ENCODE data around the gene ARL2.
"Not testable (repeated sequence)": the region's sequence is repeated elsewhere in the genome, so short reads cannot be mapped to it uniquely, and the experiment has no call there.

ARL2 gene

DNA sequence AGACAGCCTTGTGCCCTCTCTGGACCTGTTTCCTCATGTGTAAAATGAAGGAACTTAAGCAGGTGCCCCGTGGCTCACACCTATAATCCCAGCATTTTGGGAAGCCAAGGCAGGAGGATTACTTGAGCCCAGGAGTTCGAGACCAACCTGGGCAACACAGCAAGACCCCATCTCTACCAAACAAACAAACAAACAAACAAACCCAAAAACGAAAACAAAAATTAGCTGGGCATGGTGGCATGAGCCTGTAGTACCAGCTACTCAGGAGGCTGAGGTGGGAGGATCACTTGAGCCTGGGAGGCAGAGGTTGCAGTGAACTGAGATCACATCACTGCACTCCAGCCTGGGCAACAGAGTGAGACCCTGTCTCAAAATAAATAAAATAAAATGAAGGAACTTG, 10.0 kb upstream of the ARL2 start:
- not testable (repeated sequence) for H3K9me3 ChIP-seq (ENCODE audit: control insufficient read depth, low read length); H3K4me3 ChIP-seq (ENCODE audit: insufficient read depth, low read depth, low read length, poor library complexity, severe bottlenecking); H3K27me3 ChIP-seq (replicated peaks; ENCODE audit: control insufficient read depth, insufficient read depth, low read length, poor library complexity, severe bottlenecking); DNase-seq; H3K4me1 ChIP-seq (ENCODE audit: control insufficient read depth, insufficient read depth, low read length, poor library complexity, severe bottlenecking); H3K27ac ChIP-seq (ENCODE audit: insufficient read depth, low read length, poor library complexity, severe bottlenecking); H3K36me3 ChIP-seq (ENCODE audit: control insufficient read depth, insufficient read depth, low read length)

DNA sequence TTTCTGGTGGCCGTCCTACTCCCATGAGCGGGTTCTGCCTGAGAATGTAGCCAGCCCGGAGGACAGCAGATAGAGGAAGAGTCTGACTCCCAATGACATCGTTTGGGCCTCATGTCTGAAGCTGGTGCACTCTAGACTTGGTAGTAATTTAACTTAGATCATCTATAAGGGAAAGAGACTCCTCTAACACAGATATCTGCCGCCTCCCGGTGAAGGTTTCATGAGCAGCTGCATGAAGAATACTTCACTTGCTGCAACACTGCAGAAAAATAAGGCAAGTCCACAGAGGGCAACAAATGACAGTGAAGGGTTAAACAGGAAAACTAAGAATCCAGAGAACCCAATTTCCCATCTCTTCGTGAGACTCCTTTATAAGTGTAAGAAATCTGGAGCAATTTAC, 5.9 kb upstream of the ARL2 start:
- Histone ChIP-seq H3K36me3 (ENCODE audit: control insufficient read depth, insufficient read depth, low read length) (no peaks in the 10 kb centered on the region), H3K27ac (ENCODE audit: insufficient read depth, low read length, poor library complexity, severe bottlenecking) (no peak overlapping the region), H3K27me3 (replicated peaks; ENCODE audit: control insufficient read depth, insufficient read depth, low read length, poor library complexity, severe bottlenecking) (no peaks in the 10 kb centered on the region), H3K4me1 (ENCODE audit: control insufficient read depth, insufficient read depth, low read length, poor library complexity, severe bottlenecking) (no peaks in the 10 kb centered on the region), H3K9me3 (ENCODE audit: control insufficient read depth, low read length) (no peaks in the 10 kb centered on the region), H3K4me3 (ENCODE audit: insufficient read depth, low read depth, low read length, poor library complexity, severe bottlenecking) (no peak overlapping the region)
- DNase-seq = no peak

DNA sequence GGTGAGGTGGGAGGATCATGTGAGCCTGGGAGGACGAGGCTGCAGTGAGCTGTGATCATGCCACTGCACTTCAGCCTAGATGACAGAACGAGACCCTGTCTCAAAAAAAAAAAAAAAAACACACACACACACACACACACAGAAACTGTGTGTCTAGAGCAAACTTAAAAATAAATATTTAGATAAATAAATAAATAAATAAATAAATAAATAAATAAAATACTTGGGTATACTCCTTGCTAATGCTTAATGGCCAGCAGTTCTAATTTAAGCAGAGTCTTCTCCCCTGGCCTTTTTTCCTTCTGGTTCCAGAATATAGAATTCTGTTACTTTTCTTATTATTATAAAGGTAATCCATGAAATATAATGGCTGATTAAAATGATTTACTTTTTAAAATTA, 5.1 kb upstream of the ARL2 start:
- no peaks in the 10 kb centered on the region for H3K4me1 ChIP-seq (ENCODE audit: control insufficient read depth, insufficient read depth, low read length, poor library complexity, severe bottlenecking)
- DNase-seq = no peak
- H3K36me3 ChIP-seq (ENCODE audit: control insufficient read depth, insufficient read depth, low read length) = no peaks in the 10 kb centered on the region
- H3K9me3 ChIP-seq (ENCODE audit: control insufficient read depth, low read length) = no peaks in the 10 kb centered on the region
- H3K27ac ChIP-seq (ENCODE audit: insufficient read depth, low read length, poor library complexity, severe bottlenecking) = no peak overlapping the region
- H3K27me3 ChIP-seq (replicated peaks; ENCODE audit: control insufficient read depth, insufficient read depth, low read length, poor library complexity, severe bottlenecking) = no peaks in the 10 kb centered on the region
- H3K4me3 ChIP-seq (ENCODE audit: insufficient read depth, low read depth, low read length, poor library complexity, severe bottlenecking) = no peak overlapping the region

GRCh38 chr11:65013130-65013887, 651 bp upstream of the ARL2 start:
- DNase-seq = peak; percentile 77 to 85 (median 81)
- no peaks in the 10 kb centered on the region for H3K27me3 ChIP-seq (replicated peaks; ENCODE audit: control insufficient read depth, insufficient read depth, low read length, poor library complexity, severe bottlenecking)
- H3K36me3 ChIP-seq (ENCODE audit: control insufficient read depth, insufficient read depth, low read length) = peaks cover 2% of the 10 kb centered on the region
- H3K4me1 ChIP-seq (ENCODE audit: control insufficient read depth, insufficient read depth, low read length, poor library complexity, severe bottlenecking) = peaks cover 9% of the 10 kb centered on the region
- no peaks in the 10 kb centered on the region for H3K9me3 ChIP-seq (ENCODE audit: control insufficient read depth, low read length)
- H3K27ac ChIP-seq (ENCODE audit: insufficient read depth, low read length, poor library complexity, severe bottlenecking) = peak overlapping the region; percentile 90
- H3K4me3 ChIP-seq (ENCODE audit: insufficient read depth, low read depth, low read length, poor library complexity, severe bottlenecking) = peak overlapping the region; percentile 78

- H3K4me1 ChIP-seq (ENCODE audit: control insufficient read depth, insufficient read depth, low read length, poor library complexity, severe bottlenecking) = peaks cover 9% of the 10 kb centered on the region
- H3K27me3 ChIP-seq (replicated peaks; ENCODE audit: control insufficient read depth, insufficient read depth, low read length, poor library complexity, severe bottlenecking) = no peaks in the 10 kb centered on the region
- peak overlapping the region; percentile 78 for H3K4me3 ChIP-seq (ENCODE audit: insufficient read depth, low read depth, low read length, poor library complexity, severe bottlenecking)
- H3K27ac ChIP-seq (ENCODE audit: insufficient read depth, low read length, poor library complexity, severe bottlenecking) = peak overlapping the region; percentile 90
- DNase-seq = no peak
- H3K9me3 ChIP-seq (ENCODE audit: control insufficient read depth, low read length) = no peaks in the 10 kb centered on the region
- H3K36me3 ChIP-seq (ENCODE audit: control insufficient read depth, insufficient read depth, low read length) = peaks cover 12% of the 10 kb centered on the region
These were observed 817 bp downstream of the ARL2 start for GRCh38 chr11:65014726-65015227.

DNA sequence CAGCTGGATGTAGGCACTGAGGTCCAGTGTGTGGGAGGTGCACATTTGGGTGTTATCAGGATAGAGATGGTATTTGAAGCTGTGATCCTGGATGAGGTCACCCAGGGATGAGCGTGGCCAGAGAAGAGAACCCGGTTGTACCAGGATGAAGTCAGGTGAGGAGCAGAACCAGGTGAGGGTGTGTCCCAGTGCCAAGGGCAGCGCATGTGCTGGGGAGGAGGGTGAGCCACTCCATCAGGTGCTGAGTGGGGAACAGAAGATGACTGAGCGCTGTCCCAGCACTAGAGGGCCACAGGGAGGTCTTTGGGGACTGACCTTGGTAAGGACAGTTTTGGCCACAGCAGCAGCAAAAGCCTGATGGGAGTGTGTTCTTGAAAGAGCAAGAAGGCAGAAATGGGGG, 2.7 kb downstream of the ARL2 start:
- H3K4me3 ChIP-seq (ENCODE audit: insufficient read depth, low read depth, low read length, poor library complexity, severe bottlenecking) = no peak overlapping the region
- H3K4me1 ChIP-seq (ENCODE audit: control insufficient read depth, insufficient read depth, low read length, poor library complexity, severe bottlenecking) = peaks cover 9% of the 10 kb centered on the region
- H3K27me3 ChIP-seq (replicated peaks; ENCODE audit: control insufficient read depth, insufficient read depth, low read length, poor library complexity, severe bottlenecking) = no peaks in the 10 kb centered on the region
- H3K36me3 ChIP-seq (ENCODE audit: control insufficient read depth, insufficient read depth, low read length) = peaks cover 16% of the 10 kb centered on the region
- H3K27ac ChIP-seq (ENCODE audit: insufficient read depth, low read length, poor library complexity, severe bottlenecking) = no peak overlapping the region
- no peaks in the 10 kb centered on the region for H3K9me3 ChIP-seq (ENCODE audit: control insufficient read depth, low read length)
- no peak for DNase-seq

DNA sequence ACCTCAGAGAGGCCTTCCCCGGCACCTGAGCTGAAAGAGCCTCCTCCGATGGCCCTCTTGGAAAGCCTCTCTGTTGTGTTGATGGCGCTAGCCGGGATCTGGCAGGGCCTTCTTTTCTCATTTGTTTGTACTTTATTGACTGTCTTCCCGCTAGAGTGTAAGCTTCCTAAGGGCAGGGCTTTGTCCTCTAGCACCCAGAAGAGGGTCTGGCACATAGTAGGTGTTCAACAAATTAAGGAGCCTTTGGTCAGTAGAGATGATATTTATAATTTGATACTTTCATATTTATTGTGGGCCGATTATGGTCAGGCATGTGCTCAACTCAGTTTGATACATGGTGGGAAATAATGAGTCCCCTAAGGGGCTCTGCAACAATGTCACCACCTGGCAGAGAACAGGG, 4.0 kb downstream of the ARL2 start:
- Histone ChIP-seq H3K9me3 (ENCODE audit: control insufficient read depth, low read length) (no peaks in the 10 kb centered on the region), H3K36me3 (ENCODE audit: control insufficient read depth, insufficient read depth, low read length) (peaks cover 19% of the 10 kb centered on the region), H3K27ac (ENCODE audit: insufficient read depth, low read length, poor library complexity, severe bottlenecking) (no peak overlapping the region), H3K4me1 (ENCODE audit: control insufficient read depth, insufficient read depth, low read length, poor library complexity, severe bottlenecking) (peaks cover 9% of the 10 kb centered on the region), H3K27me3 (replicated peaks; ENCODE audit: control insufficient read depth, insufficient read depth, low read length, poor library complexity, severe bottlenecking) (no peaks in the 10 kb centered on the region), H3K4me3 (ENCODE audit: insufficient read depth, low read depth, low read length, poor library complexity, severe bottlenecking) (no peak overlapping the region)
- no peak for DNase-seq

GRCh38 chr11:65019824-65020223, 5.9 kb downstream of the ARL2 start:
- Histone ChIP-seq H3K36me3 (ENCODE audit: control insufficient read depth, insufficient read depth, low read length) (peaks cover 19% of the 10 kb centered on the region), H3K27ac (ENCODE audit: insufficient read depth, low read length, poor library complexity, severe bottlenecking) (no peak overlapping the region)
- DNase-seq = no peak

GRCh38 chr11:65021003-65021402, 7.0 kb downstream of the ARL2 start:
- Histone ChIP-seq H3K4me3 (ENCODE audit: insufficient read depth, low read depth, low read length, poor library complexity, severe bottlenecking) (no peak overlapping the region), H3K36me3 (ENCODE audit: control insufficient read depth, insufficient read depth, low read length) (peaks cover 19% of the 10 kb centered on the region), H3K27me3 (replicated peaks; ENCODE audit: control insufficient read depth, insufficient read depth, low read length, poor library complexity, severe bottlenecking) (no peaks in the 10 kb centered on the region), H3K27ac (ENCODE audit: insufficient read depth, low read length, poor library complexity, severe bottlenecking) (no peak overlapping the region), H3K9me3 (ENCODE audit: control insufficient read depth, low read length) (no peaks in the 10 kb centered on the region), H3K4me1 (ENCODE audit: control insufficient read depth, insufficient read depth, low read length, poor library complexity, severe bottlenecking) (no peaks in the 10 kb centered on the region)
- no peak for DNase-seq

More at GRCh38 chr11:65019824-65020223, 5.9 kb downstream of the ARL2 start:
- H3K4me3 ChIP-seq (ENCODE audit: insufficient read depth, low read depth, low read length, poor library complexity, severe bottlenecking) = no peak overlapping the region
- H3K9me3 ChIP-seq (ENCODE audit: control insufficient read depth, low read length) = no peaks in the 10 kb centered on the region
- peaks cover 1% of the 10 kb centered on the region for H3K4me1 ChIP-seq (ENCODE audit: control insufficient read depth, insufficient read depth, low read length, poor library complexity, severe bottlenecking)
- no peaks in the 10 kb centered on the region for H3K27me3 ChIP-seq (replicated peaks; ENCODE audit: control insufficient read depth, insufficient read depth, low read length, poor library complexity, severe bottlenecking)

GRCh38 chr11:65021509-65021908, 7.5 kb downstream of the ARL2 start:
- no peaks in the 10 kb centered on the region for H3K9me3 ChIP-seq (ENCODE audit: control insufficient read depth, low read length)
- no peaks in the 10 kb centered on the region for H3K4me1 ChIP-seq (ENCODE audit: control insufficient read depth, insufficient read depth, low read length, poor library complexity, severe bottlenecking)
- no peak overlapping the region for H3K27ac ChIP-seq (ENCODE audit: insufficient read depth, low read length, poor library complexity, severe bottlenecking)
- DNase-seq = no peak
- H3K36me3 ChIP-seq (ENCODE audit: control insufficient read depth, insufficient read depth, low read length) = peaks cover 19% of the 10 kb centered on the region
- H3K27me3 ChIP-seq (replicated peaks; ENCODE audit: control insufficient read depth, insufficient read depth, low read length, poor library complexity, severe bottlenecking) = no peaks in the 10 kb centered on the region
- no peak overlapping the region for H3K4me3 ChIP-seq (ENCODE audit: insufficient read depth, low read depth, low read length, poor library complexity, severe bottlenecking)

Data from effector memory CD4-positive, alpha-beta T cell (primary cell).